Astrocyte of the cerebellum (primary cell): ENCODE data around the gene ANKRD37.

Source experiments
- DNase-seq: peaks from one replicate; pipeline ENCODE4 v3.0.0-alpha.2; 2011; ENCODE audit warnings: low read depth
- H3K4me3 ChIP-seq: 2 replicates; pipeline ENCODE4 v1.5.1; 2011; ENCODE audit warnings: mild to moderate bottlenecking, low read depth, low read length, moderate library complexity
- CTCF ChIP-seq: IDR thresholded peaks from 2 replicates; pipeline ENCODE4 v1.5.1; 2012; ENCODE audit warnings: low read length, low read depth, moderate library complexity, mild to moderate bottlenecking; ENCODE audit errors: missing control alignments
- in situ Hi-C: cut with HindIII; loops from 2 replicates; pipeline ENCODE4 v1.10.0; 2017; ENCODE audit warnings: low sequenced_read_pairs

Gene ANKRD37

GRCh38 chr4:185378264-185378663 lies 18.4 kb upstream of the ANKRD37 start:
- in situ Hi-C loops = no loop called here
- DNase-seq = no peak
- H3K4me3 ChIP-seq = no peak overlapping the region
- TF ChIP-seq CTCF = no peak

GRCh38 chr4:185379326-185380295 lies 17.0 kb upstream of the ANKRD37 start:
- in situ Hi-C loops = no loop called here
- no peak for TF ChIP-seq CTCF
- no peak for DNase-seq
- no peak overlapping the region for H3K4me3 ChIP-seq

- no peak overlapping the region for H3K4me3 ChIP-seq
- TF ChIP-seq CTCF = no peak
- no peak for DNase-seq
- in situ Hi-C loops = no loop called here
These were observed 16.3 kb upstream of the ANKRD37 start for GRCh38 chr4:185380320-185380719.

- DNase-seq = no peak
- in situ Hi-C loops = no loop called here
- no peak overlapping the region for H3K4me3 ChIP-seq
- TF ChIP-seq CTCF = no peak
These were observed 15.1 kb upstream of the ANKRD37 start for GRCh38 chr4:185381288-185382196.

- no peak for TF ChIP-seq CTCF
- in situ Hi-C loops = no loop called here
- no peak overlapping the region for H3K4me3 ChIP-seq
- DNase-seq = no peak
These were observed 13.9 kb upstream of the ANKRD37 start for GRCh38 chr4:185382754-185383153.

GRCh38 chr4:185383451-185383850 lies 13.2 kb upstream of the ANKRD37 start:
- DNase-seq = no peak
- H3K4me3 ChIP-seq = no peak overlapping the region
- in situ Hi-C loops = no loop called here
- no peak for TF ChIP-seq CTCF
